ENCODE results near the gene HGF.

The HGF gene

DNA sequence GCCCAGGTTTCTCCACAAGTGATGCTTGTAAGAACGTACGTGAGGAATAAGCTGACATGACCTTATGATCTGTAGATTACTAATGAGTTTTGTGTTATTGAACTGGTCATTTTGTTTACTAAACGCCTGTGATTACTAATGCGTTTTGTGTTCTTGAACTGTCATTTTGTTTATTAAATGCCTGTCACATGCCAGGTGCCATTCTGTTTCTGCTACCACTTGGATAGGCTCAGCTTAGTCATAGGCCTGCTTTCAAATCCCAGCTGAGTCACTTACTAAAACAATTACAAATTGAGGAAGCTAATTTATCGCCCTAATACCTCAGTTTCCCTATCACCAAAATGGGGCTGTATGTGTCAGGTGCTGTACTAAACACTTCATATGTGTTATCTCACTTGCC lies 4.7 kb upstream of the HGF start:
- no peaks in the 10 kb centered on the region for H3K27me3 ChIP-seq (ENCODE audit: low read depth, low read length)
- no peak overlapping the region for H3K4me3 ChIP-seq (ENCODE audit: low read depth in 1 of 2, low read length in 2 of 2)
- no peaks in the 10 kb centered on the region for H3K9me3 ChIP-seq (ENCODE audit: control insufficient read depth in 1 of 2, low read length in 2 of 2)

DNA sequence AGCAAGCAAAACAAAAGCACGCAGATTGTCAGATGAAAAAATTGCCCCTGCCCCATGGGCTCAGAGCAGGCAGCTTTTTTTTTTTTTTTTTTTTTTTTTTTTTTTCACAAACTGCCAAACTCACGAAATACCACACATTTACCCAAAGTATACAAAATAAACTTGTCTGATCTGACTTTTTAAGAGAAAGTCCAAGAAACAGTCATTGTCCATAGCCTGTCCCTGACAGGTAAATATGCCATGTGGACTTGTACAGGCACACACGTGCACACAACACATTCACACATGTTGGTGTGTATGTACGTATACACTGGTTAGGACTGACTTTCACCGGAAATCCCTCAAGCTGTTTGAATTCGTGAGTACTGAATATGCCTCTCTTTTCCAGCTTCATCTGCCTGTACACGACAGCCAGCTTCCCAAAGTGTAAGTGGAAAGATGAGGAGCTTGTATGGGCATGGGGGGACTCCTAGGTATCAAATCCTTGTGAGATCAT lies 929 bp upstream of the HGF start:
- Histone ChIP-seq H3K4me1 (ENCODE audit: control insufficient read depth in 1 of 2, insufficient read depth in 2 of 2, low read length in 2 of 2) (peaks cover 0 to 4% of the 10 kb centered on the region in 2 donors), H3K27ac (ENCODE audit: low read length) (peak overlapping the region; percentile 26), H3K27me3 (ENCODE audit: low read depth, low read length) (no peaks in the 10 kb centered on the region), H3K36me3 (ENCODE audit: control insufficient read depth in 1 of 2, insufficient read depth in 2 of 2, low read length in 2 of 2) (no peaks in the 10 kb centered on the region), H3K9me3 (ENCODE audit: control insufficient read depth in 1 of 2, low read length in 2 of 2) (no peaks in the 10 kb centered on the region), H3K4me3 (ENCODE audit: low read depth in 1 of 2, low read length in 2 of 2) (peak overlapping the region in 1 of 2 donors; percentile 59)

More for the DNA sequence above, 4.7 kb upstream of the HGF start:
- H3K27ac ChIP-seq (ENCODE audit: low read length), result no peak overlapping the region
- H3K4me1 ChIP-seq (ENCODE audit: control insufficient read depth in 1 of 2, insufficient read depth in 2 of 2, low read length in 2 of 2), result peaks cover 0 to 4% of the 10 kb centered on the region in 2 donors
- no peaks in the 10 kb centered on the region for H3K36me3 ChIP-seq (ENCODE audit: control insufficient read depth in 1 of 2, insufficient read depth in 2 of 2, low read length in 2 of 2)

- Histone ChIP-seq H3K9me3 (ENCODE audit: control insufficient read depth in 1 of 2, low read length in 2 of 2) (no peaks in the 10 kb centered on the region), H3K27ac (ENCODE audit: low read length) (peak overlapping the region; percentile 27), H3K4me1 (ENCODE audit: control insufficient read depth in 1 of 2, insufficient read depth in 2 of 2, low read length in 2 of 2) (peaks cover 0 to 4% of the 10 kb centered on the region in 2 donors), H3K27me3 (ENCODE audit: low read depth, low read length) (no peaks in the 10 kb centered on the region), H3K4me3 (ENCODE audit: low read depth in 1 of 2, low read length in 2 of 2) (peak overlapping the region; percentile 56 to 59), H3K36me3 (ENCODE audit: control insufficient read depth in 1 of 2, insufficient read depth in 2 of 2, low read length in 2 of 2) (no peaks in the 10 kb centered on the region)
These were observed 682 bp downstream of the HGF start for GRCh38 chr7:81768951-81769778.

GRCh38 chr7:81767926-81768325 lies 1.9 kb downstream of the HGF start:
- H3K27ac ChIP-seq (ENCODE audit: low read length), result no peak overlapping the region
- no peaks in the 10 kb centered on the region for H3K36me3 ChIP-seq (ENCODE audit: control insufficient read depth in 1 of 2, insufficient read depth in 2 of 2, low read length in 2 of 2)
- no peaks in the 10 kb centered on the region for H3K9me3 ChIP-seq (ENCODE audit: control insufficient read depth in 1 of 2, low read length in 2 of 2)
- peaks cover 0 to 4% of the 10 kb centered on the region in 2 donors for H3K4me1 ChIP-seq (ENCODE audit: control insufficient read depth in 1 of 2, insufficient read depth in 2 of 2, low read length in 2 of 2)
- H3K4me3 ChIP-seq (ENCODE audit: low read depth in 1 of 2, low read length in 2 of 2), result peak overlapping the region in 1 of 2 donors; percentile 38
- no peaks in the 10 kb centered on the region for H3K27me3 ChIP-seq (ENCODE audit: low read depth, low read length)

- Histone ChIP-seq H3K9me3 (ENCODE audit: control insufficient read depth in 1 of 2, low read length in 2 of 2) (no peaks in the 10 kb centered on the region), H3K27me3 (ENCODE audit: low read depth, low read length) (no peaks in the 10 kb centered on the region), H3K4me1 (ENCODE audit: control insufficient read depth in 1 of 2, insufficient read depth in 2 of 2, low read length in 2 of 2) (no peaks in the 10 kb centered on the region), H3K27ac (ENCODE audit: low read length) (no peak overlapping the region), H3K36me3 (ENCODE audit: control insufficient read depth in 1 of 2, insufficient read depth in 2 of 2, low read length in 2 of 2) (peaks cover 0 to 4% of the 10 kb centered on the region in 2 donors), H3K4me3 (ENCODE audit: low read depth in 1 of 2, low read length in 2 of 2) (no peak overlapping the region)
These were observed 8.0 kb downstream of the HGF start for GRCh38 chr7:81761821-81762220.

DNA sequence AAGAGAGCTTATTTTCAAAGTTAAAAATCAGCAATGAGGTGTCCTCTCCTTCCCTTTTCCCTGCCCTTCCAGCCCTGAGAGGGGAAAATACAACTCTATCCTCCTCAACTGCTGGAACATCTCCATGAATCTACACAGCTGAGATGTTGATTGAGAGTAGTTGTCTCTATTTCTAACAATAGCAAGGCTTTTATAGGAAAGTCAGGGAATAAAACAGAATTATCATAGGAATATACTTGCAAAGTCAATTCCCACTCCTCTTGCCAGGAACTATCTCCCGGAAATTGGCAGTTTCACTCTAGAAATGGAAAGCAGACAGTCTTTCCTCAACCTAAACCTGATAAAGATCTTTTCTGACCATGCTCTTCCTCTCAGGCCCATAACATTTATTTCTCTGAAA lies 8.8 kb downstream of the HGF start:
- Histone ChIP-seq H3K27me3 (ENCODE audit: low read depth, low read length) (no peaks in the 10 kb centered on the region), H3K27ac (ENCODE audit: low read length) (no peak overlapping the region), H3K4me1 (ENCODE audit: control insufficient read depth in 1 of 2, insufficient read depth in 2 of 2, low read length in 2 of 2) (no peaks in the 10 kb centered on the region), H3K36me3 (ENCODE audit: control insufficient read depth in 1 of 2, insufficient read depth in 2 of 2, low read length in 2 of 2) (peaks cover 0 to 9% of the 10 kb centered on the region in 2 donors), H3K9me3 (ENCODE audit: control insufficient read depth in 1 of 2, low read length in 2 of 2) (no peaks in the 10 kb centered on the region), H3K4me3 (ENCODE audit: low read depth in 1 of 2, low read length in 2 of 2) (no peak overlapping the region)

GRCh38 chr7:81754918-81755696 lies 14.7 kb downstream of the HGF start:
- Histone ChIP-seq H3K4me3 (ENCODE audit: low read depth in 1 of 2, low read length in 2 of 2) (no peak overlapping the region), H3K27ac (ENCODE audit: low read length) (no peak overlapping the region), H3K36me3 (ENCODE audit: control insufficient read depth in 1 of 2, insufficient read depth in 2 of 2, low read length in 2 of 2) (peaks cover 0 to 9% of the 10 kb centered on the region in 2 donors), H3K4me1 (ENCODE audit: control insufficient read depth in 1 of 2, insufficient read depth in 2 of 2, low read length in 2 of 2) (no peaks in the 10 kb centered on the region), H3K27me3 (ENCODE audit: low read depth, low read length) (no peaks in the 10 kb centered on the region), H3K9me3 (ENCODE audit: control insufficient read depth in 1 of 2, low read length in 2 of 2) (no peaks in the 10 kb centered on the region)

GRCh38 chr7:81753392-81753791 lies 16.5 kb downstream of the HGF start:
- Histone ChIP-seq H3K27me3 (ENCODE audit: low read depth, low read length) (no peaks in the 10 kb centered on the region), H3K4me1 (ENCODE audit: control insufficient read depth in 1 of 2, insufficient read depth in 2 of 2, low read length in 2 of 2) (no peaks in the 10 kb centered on the region), H3K9me3 (ENCODE audit: control insufficient read depth in 1 of 2, low read length in 2 of 2) (no peaks in the 10 kb centered on the region), H3K4me3 (ENCODE audit: low read depth in 1 of 2, low read length in 2 of 2) (no peak overlapping the region), H3K36me3 (ENCODE audit: control insufficient read depth in 1 of 2, insufficient read depth in 2 of 2, low read length in 2 of 2) (peaks cover 0 to 9% of the 10 kb centered on the region in 2 donors), H3K27ac (ENCODE audit: low read length) (no peak overlapping the region)

DNA sequence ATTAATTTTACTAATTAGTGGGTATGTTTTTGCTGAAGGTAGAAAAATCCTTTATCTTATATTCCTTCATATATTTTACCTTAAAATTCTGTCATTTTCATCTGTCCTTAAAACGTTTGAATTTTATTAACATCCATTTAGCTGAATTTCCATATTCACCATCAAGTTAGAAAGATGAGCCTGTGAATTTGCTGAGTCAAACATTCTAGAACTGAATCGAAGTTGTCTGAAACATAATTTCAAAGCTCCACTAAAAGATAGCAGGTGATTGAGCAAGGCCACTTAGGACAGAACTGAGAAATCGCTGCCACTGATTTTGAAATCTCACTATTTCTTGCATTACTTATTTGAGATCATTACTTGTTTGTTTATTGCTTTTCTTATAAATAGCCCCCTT lies 17.5 kb downstream of the HGF start:
- no peaks in the 10 kb centered on the region for H3K9me3 ChIP-seq (ENCODE audit: control insufficient read depth in 1 of 2, low read length in 2 of 2)
- H3K4me1 ChIP-seq (ENCODE audit: control insufficient read depth in 1 of 2, insufficient read depth in 2 of 2, low read length in 2 of 2), result no peaks in the 10 kb centered on the region
- no peak overlapping the region for H3K27ac ChIP-seq (ENCODE audit: low read length)
- H3K4me3 ChIP-seq (ENCODE audit: low read depth in 1 of 2, low read length in 2 of 2), result no peak overlapping the region
- H3K36me3 ChIP-seq (ENCODE audit: control insufficient read depth in 1 of 2, insufficient read depth in 2 of 2, low read length in 2 of 2), result peaks cover 0 to 9% of the 10 kb centered on the region in 2 donors
- no peaks in the 10 kb centered on the region for H3K27me3 ChIP-seq (ENCODE audit: low read depth, low read length)

DNA sequence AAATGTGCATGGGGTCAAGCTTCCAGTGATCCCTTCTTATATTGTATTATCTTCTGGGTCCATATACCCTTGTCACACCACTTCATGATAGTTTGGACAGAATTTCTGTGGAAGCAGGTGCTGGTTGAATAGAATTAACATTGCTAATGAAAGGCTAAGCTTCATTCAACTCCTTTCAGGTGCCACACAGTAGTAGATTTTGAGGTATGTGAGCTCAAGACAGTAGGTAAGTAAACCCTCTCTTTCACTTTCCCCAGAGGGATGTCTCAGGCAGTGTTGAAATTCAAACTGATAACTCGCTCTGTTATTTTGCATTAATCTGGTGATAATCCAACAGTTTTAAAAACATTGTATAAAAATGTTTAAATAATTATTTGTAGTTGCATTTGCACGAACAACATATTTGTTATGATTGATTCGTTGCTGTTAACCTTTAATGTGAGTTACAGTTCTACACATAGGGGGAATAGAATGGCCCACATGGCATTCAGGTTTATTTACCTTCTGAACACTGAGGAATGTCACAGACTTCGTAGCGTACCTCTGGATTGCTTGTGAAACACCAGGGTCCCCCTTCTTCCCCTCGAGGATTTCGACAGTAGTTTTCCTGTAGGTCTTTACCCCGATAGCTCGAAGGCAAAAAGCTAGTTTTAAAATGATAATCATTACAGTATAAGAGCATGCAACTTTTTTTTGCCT lies 18.1 kb downstream of the HGF start:
- Histone ChIP-seq H3K9me3 (ENCODE audit: control insufficient read depth in 1 of 2, low read length in 2 of 2) (no peaks in the 10 kb centered on the region), H3K27me3 (ENCODE audit: low read depth, low read length) (no peaks in the 10 kb centered on the region), H3K36me3 (ENCODE audit: control insufficient read depth in 1 of 2, insufficient read depth in 2 of 2, low read length in 2 of 2) (peaks cover 0 to 5% of the 10 kb centered on the region in 2 donors), H3K4me3 (ENCODE audit: low read depth in 1 of 2, low read length in 2 of 2) (no peak overlapping the region), H3K4me1 (ENCODE audit: control insufficient read depth in 1 of 2, insufficient read depth in 2 of 2, low read length in 2 of 2) (no peaks in the 10 kb centered on the region), H3K27ac (ENCODE audit: low read length) (no peak overlapping the region)

DNA sequence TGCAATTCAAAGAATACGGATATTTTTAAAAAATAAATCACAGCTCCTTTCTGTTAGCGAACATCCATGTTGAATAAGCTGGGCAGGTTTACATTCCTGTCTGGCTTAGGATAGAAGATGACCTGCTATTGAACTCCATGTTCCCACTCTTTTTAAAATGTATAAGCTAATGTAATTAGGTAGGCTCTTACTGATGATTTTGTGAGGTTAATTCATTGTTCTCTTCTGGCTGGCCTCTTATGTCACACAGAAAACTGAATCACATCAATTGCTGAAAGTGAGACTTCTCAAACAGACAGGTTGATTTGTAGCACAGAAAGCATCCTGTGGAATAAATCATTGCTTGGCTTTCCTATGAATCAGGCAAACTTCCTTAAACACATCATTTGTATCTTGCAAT lies 24.2 kb downstream of the HGF start:
- no peaks in the 10 kb centered on the region for H3K27me3 ChIP-seq (ENCODE audit: low read depth, low read length)
- no peak overlapping the region for H3K4me3 ChIP-seq (ENCODE audit: low read depth in 1 of 2, low read length in 2 of 2)
- no peaks in the 10 kb centered on the region for H3K4me1 ChIP-seq (ENCODE audit: control insufficient read depth in 1 of 2, insufficient read depth in 2 of 2, low read length in 2 of 2)
- H3K27ac ChIP-seq (ENCODE audit: low read length), result no peak overlapping the region
- no peaks in the 10 kb centered on the region for H3K9me3 ChIP-seq (ENCODE audit: control insufficient read depth in 1 of 2, low read length in 2 of 2)
- peaks cover 0 to 4% of the 10 kb centered on the region in 2 donors for H3K36me3 ChIP-seq (ENCODE audit: control insufficient read depth in 1 of 2, insufficient read depth in 2 of 2, low read length in 2 of 2)
